ENCODE results near the gene ASMTL. TPM values are rescaled to one million over a fixed set of nuclear protein-coding genes. Genes with fewer than 3 reads are reported as not detected.

Gene ASMTL
- total and polyA plus RNA-seq, 2 of the 13 experiments (the other 11 are each of a cell fraction or from before 2014, with no cell fraction given): 5.6 to 16.3 TPM

- TF ChIP-seq, protein P1, sequence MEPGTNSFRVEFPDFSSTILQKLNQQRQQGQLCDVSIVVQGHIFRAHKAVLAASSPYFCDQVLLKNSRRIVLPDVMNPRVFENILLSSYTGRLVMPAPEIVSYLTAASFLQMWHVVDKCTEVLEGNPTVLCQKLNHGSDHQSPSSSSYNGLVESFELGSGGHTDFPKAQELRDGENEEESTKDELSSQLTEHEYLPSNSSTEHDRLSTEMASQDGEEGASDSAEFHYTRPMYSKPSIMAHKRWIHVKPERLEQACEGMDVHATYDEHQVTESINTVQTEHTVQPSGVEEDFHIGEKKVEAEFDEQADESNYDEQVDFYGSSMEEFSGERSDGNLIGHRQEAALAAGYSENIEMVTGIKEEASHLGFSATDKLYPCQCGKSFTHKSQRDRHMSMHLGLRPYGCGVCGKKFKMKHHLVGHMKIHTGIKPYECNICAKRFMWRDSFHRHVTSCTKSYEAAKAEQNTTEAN (CRISPR knock-in tag; conservative IDR thresholded peaks at IDR 0.05): 0 out of 2 replicates have a peak, but pooled peaks have one; percentile 30
- TF ChIP-seq ZC3H4 (CRISPR knock-in tag; IDR thresholded peaks at IDR 0.05; ENCODE audit: borderline replicate concordance) (peak; percentile 80), PATZ1 (CRISPR knock-in tag; IDR thresholded peaks at IDR 0.05) (0 out of 2 replicates have a peak, but pooled peaks have one; percentile 82), MAZ (IDR thresholded peaks at IDR 0.05; ENCODE audit: borderline replicate concordance, low read depth, low read length) (peak; percentile 69; the same call in 1 of the 2 replicates), MAZ (CRISPR knock-in tag; IDR thresholded peaks at IDR 0.05; ENCODE audit: low read depth) (peak; percentile 54; the same call in 1 of the 2 replicates), KDM3A (CRISPR knock-in tag; IDR thresholded peaks at IDR 0.05; ENCODE audit: low read depth) (0 out of 2 replicates have a peak, but pooled peaks have one; percentile 41), MYC (CRISPR knock-in tag; IDR thresholded peaks at IDR 0.05; ENCODE audit: borderline replicate concordance) (peak; percentile 42), ZNF530 (CRISPR knock-in tag; IDR thresholded peaks at IDR 0.05; ENCODE audit: low read depth) (peak; percentile 63; the same call in 1 of the 2 replicates), ZNF264 (CRISPR knock-in tag; IDR thresholded peaks at IDR 0.05) (no peak), RAD21 (CRISPR knock-in tag; IDR thresholded peaks at IDR 0.05) (peak; percentile 54; the same call in 1 of the 2 replicates), AGO1 (IDR thresholded peaks at IDR 0.05; ENCODE audit: low read depth, low read length, poor library complexity, severe bottlenecking) (no peak), ARNTL (CRISPR knock-in tag; IDR thresholded peaks at IDR 0.05) (no peak), HMG20A (CRISPR knock-in tag; IDR thresholded peaks at IDR 0.05; ENCODE audit: borderline replicate concordance) (0 out of 2 replicates have a peak, but pooled peaks have one; percentile 40), NFIB (CRISPR knock-in tag; IDR thresholded peaks at IDR 0.05; ENCODE audit: borderline replicate concordance) (no peak), ZNF451 (CRISPR knock-in tag; IDR thresholded peaks at IDR 0.05) (peak; percentile 25; the same call in 1 of the 2 replicates), SP4 (CRISPR knock-in tag; IDR thresholded peaks at IDR 0.05) (peak; percentile 83; the same call in 1 of the 2 replicates), ZNF839 (CRISPR knock-in tag; IDR thresholded peaks at IDR 0.05; ENCODE audit: borderline replicate concordance) (peak; percentile 54; the same call in 1 of the 2 replicates), SNAI1 (CRISPR knock-in tag; IDR thresholded peaks at IDR 0.05; ENCODE audit: borderline replicate concordance) (0 out of 2 replicates have a peak, but pooled peaks have one; percentile 49), HDAC6 (IDR thresholded peaks at IDR 0.05; ENCODE audit: low read depth, low read length) (no peak), SOX6 (IDR thresholded peaks at IDR 0.05) (no peak), SOX6 (CRISPR knock-in tag; IDR thresholded peaks at IDR 0.05) (peak; percentile 31; the same call in 1 of the 2 replicates), NR2F6 (IDR thresholded peaks at IDR 0.05) (peak; percentile 93), NR2F6 (CRISPR knock-in tag; IDR thresholded peaks at IDR 0.05) (peak; percentile 99), DR1 (CRISPR knock-in tag; IDR thresholded peaks at IDR 0.05) (0 out of 2 replicates have a peak, but pooled peaks have one; percentile 13), CREM (IDR thresholded peaks at IDR 0.05) (peak; percentile 29; the same call in 1 of the 2 replicates), CREM (CRISPR knock-in tag; IDR thresholded peaks at IDR 0.05) (no peak), ZNF20 (CRISPR knock-in tag; IDR thresholded peaks at IDR 0.05) (no peak), ZNF552 (CRISPR knock-in tag; IDR thresholded peaks at IDR 0.05; ENCODE audit: borderline replicate concordance) (peak; percentile 62; the same call in 1 of the 2 replicates), TEAD3 (CRISPR knock-in tag; optimal IDR thresholded peaks at IDR 0.05; ENCODE audit: borderline replicate concordance) (no peak)
Measured at GRCh38 chrX:1392376-1393068, 60.2 kb downstream of the ASMTL start (continued).
